Sigmoid colon (tissue), 4 donors: ENCODE measurements around the gene FKRP.

Experiments used
- EP300 ChIP-seq, 4 donors: sonication (generic); formaldehyde crosslinking; IDR thresholded peaks; one replicate each; pipeline ENCODE4 v1.6.1; 2017; ENCODE audit warnings: antibody characterized with exemption in 4 of 4
- POLR2A ChIP-seq, 2 donors: fragments of 450-650 bp; IDR thresholded peaks; one replicate each; pipeline ENCODE4 v1.6.1; 2016; ENCODE audit warnings: antibody characterized with exemption in 2 of 2, mild to moderate bottlenecking in 2 of 2, moderate library complexity in 2 of 2
- POLR2AphosphoS5 ChIP-seq, 4 donors: sonication (generic); formaldehyde crosslinking; IDR thresholded peaks; one replicate each; pipeline ENCODE4 v1.6.1; 2017; ENCODE audit warnings: antibody characterized with exemption in 4 of 4
- TF ChIP-seq, protein P1 (sequence below), 4 experiments: fragments of 450-650 bp in 3 of 4; fragments of 200-600 bp in 1 of 4; IDR thresholded peaks; one replicate each; pipeline ENCODE4 v1.5.1; 2016 to 2019; ENCODE audit warnings: antibody characterized with exemption in 4 of 4, mild to moderate bottlenecking in 3 of 4, moderate library complexity in 2 of 4

- TF ChIP-seq POLR2AphosphoS5 (IDR thresholded peaks at IDR 0.05) (no peak), POLR2A (IDR thresholded peaks at IDR 0.05) (no peak), EP300 (IDR thresholded peaks at IDR 0.05) (no peak)
- TF ChIP-seq, protein P1, sequence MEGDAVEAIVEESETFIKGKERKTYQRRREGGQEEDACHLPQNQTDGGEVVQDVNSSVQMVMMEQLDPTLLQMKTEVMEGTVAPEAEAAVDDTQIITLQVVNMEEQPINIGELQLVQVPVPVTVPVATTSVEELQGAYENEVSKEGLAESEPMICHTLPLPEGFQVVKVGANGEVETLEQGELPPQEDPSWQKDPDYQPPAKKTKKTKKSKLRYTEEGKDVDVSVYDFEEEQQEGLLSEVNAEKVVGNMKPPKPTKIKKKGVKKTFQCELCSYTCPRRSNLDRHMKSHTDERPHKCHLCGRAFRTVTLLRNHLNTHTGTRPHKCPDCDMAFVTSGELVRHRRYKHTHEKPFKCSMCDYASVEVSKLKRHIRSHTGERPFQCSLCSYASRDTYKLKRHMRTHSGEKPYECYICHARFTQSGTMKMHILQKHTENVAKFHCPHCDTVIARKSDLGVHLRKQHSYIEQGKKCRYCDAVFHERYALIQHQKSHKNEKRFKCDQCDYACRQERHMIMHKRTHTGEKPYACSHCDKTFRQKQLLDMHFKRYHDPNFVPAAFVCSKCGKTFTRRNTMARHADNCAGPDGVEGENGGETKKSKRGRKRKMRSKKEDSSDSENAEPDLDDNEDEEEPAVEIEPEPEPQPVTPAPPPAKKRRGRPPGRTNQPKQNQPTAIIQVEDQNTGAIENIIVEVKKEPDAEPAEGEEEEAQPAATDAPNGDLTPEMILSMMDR (IDR thresholded peaks at IDR 0.05) = no peak
These were observed 4.4 kb upstream of the FKRP start for GRCh38 chr19:46741447-46741846.
